Stimulated activated CD8-positive, alpha-beta memory T cell treated with anti-CD3 and anti-CD28 coated beads, Interleukin-12 subunit alpha, Interleukin-12 subunit beta, amount 100 ng/mL, for 24 hours (primary cell): ENCODE results near the gene ZNF503.

Source experiments
- DNase-seq: peaks from one replicate; pipeline ENCODE4 v3.0.0-alpha.2; 2020; ENCODE audit errors: extremely low read depth

Gene ZNF503

GRCh38 chr10:75353183-75353582, 48.4 kb downstream of the ZNF503 start:
- DNase-seq: no peak

GRCh38 chr10:75352650-75353049, 48.9 kb downstream of the ZNF503 start:
- no peak for DNase-seq

GRCh38 chr10:75351637-75352036, 49.9 kb downstream of the ZNF503 start:
- DNase-seq: no peak

GRCh38 chr10:75350791-75351190, 50.8 kb downstream of the ZNF503 start:
- no peak for DNase-seq
